GM19239 (cell line): ENCODE measurements around the gene KIR2DL1.
"Not testable (repeated sequence)": the region's sequence is repeated elsewhere in the genome, so short reads cannot be mapped to it uniquely, and the experiment has no call there.

Source experiments
- DNase-seq: peaks from one replicate; pipeline ENCODE4 v3.0.0; 2011; ENCODE audit warnings: low spot score; ENCODE audit not compliant: insufficient read length
- FAIRE-seq: peaks from 2 replicates; lab custom pipeline; 2011; peaks lifted over from hg19 to GRCh38; lab: Jason Lieb, UNC

Gene KIR2DL1

DNA sequence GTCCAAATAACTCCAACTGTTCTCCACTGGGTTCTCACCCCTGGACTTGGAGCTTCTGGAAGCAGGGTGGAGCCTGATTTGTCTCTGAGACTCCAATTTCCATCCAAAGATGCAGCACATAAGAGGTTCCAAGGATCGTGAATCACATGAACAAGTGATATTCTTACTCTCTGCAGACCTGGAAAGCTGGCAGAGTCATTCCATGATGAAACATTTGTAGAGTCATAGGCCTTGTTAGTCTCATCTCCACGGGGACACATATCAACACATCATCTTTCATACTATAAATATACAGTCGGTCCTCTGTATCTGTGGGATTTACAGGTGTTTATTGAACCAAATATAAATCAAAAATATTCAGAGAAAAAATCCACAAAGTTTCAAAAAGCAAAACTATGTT is 45.0 kb downstream of the KIR2DL1 start:
- not testable (repeated sequence) for DNase-seq, FAIRE-seq

DNA sequence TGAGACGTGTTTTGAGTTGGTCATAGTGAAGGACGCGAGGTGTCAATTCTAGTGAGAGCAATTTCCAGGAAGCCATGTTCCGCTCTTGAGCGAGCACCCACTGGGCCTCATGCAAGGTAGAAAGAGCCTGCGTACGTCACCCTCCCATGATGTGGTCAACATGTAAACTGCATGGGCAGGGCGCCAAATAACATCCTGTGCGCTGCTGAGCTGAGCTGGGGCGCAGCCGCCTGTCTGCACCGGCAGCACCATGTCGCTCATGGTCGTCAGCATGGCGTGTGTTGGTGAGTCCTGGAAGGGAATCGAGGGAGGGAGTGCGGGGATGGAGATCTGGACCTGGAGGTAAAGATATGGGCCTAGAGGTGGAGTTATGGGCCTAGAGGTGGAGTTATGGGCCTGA is 46.7 kb downstream of the KIR2DL1 start, which contains the start of gene KIR3DL1:
TSS of gene KIR3DL1 (plus strand) at position 218 of the 400 bp plus-strand sequence.
- FAIRE-seq, DNase-seq: not testable (repeated sequence)

DNA sequence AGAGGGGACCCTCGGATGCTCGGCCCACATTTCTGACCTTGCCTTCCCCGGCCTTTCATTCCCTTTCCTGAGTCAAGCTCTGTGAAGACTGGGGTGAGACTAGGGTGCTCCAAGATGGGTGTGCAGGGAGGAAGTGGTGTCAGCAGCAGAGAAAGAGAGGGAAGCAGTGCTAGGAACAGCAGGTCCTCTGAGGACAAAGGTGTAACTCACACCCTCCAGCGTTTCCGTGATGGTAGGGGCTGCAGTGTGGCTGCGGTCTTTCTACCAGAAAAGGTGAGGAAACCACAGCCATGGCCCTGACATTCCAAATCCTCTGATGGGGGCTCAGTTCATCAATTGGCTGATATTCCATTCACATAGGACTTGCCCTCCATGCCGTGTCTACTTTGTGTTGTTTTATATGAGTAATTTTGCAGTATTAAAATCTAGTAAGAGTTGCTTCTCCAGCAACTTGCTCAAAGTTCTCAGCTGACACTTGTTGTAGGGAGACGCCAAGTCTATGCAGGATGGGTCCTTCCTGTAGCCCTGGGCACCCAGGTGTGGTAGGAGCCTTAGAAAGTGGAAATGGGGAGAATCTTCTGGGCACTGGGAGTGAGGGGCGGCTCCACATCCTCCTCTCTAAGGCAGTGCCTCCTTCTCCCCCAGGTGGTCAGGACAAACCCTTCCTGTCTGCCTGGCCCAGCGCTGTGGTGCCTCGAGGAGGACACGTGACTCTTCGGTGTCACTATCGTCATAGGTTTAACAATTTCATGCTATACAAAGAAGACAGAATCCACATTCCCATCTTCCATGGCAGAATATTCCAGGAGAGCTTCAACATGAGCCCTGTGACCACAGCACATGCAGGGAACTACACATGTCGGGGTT is 48.3 kb downstream of the KIR2DL1 start:
- DNase-seq (no peak), FAIRE-seq (no peak)

DNA sequence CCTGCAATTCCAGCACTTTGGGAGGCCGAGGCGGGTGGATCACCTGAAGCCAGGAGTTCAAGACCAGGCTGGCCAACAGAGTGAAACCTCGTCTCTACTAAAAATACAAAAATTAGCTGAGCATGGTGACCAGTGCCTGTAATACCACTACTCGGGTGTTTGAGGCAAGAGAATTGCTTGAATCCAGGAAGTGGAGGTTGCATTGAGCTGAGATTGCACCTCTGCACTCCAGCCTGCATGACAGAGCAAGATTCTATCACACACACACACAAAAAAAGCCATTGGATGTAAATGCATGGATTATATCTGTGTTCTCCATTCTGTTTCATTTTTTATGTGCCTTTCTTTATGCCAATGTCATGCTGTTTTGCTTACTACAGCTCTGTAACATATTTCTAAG is 54.8 kb downstream of the KIR2DL1 start:
- not testable (repeated sequence) for FAIRE-seq, DNase-seq

DNA sequence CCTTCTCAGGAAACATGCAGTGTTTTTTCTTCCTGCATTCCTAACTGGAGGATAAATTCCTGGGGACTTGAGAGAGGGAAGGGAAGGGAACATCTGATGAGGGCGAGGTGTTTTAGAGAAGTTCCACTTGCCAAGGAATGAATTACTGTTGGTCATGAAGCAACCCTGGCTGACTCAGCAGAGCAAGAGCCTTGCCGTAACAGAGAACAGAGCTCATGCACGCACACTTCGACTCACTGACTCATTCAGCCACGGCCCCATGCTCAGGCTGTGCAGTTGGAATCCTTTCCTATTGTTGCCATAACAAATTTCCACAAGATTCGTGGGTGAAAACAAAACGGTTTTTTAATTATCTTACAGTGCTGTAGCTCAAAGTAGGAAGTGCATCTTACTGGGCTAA is 55.7 kb downstream of the KIR2DL1 start:
- not testable (repeated sequence) for FAIRE-seq, DNase-seq

DNA sequence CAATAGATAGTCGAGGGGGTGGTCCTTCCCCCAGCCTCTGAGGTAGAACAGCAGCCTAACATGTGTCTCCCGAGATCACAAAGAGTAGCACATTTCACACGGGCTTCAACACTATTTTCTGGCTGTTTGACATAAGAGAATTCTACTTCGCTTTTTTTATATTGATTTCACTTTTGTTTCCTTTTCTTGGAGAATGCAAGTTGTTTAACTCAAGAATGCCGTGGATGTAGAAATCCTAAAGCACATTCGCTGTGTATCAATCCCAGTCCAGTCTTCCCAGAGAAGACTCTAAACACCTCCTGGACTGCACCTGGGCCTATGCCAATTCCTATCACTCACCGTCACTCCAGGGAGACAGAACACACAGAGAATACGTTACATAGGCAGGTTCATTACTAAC is 58.5 kb downstream of the KIR2DL1 start:
- FAIRE-seq, result not testable (repeated sequence)

DNA sequence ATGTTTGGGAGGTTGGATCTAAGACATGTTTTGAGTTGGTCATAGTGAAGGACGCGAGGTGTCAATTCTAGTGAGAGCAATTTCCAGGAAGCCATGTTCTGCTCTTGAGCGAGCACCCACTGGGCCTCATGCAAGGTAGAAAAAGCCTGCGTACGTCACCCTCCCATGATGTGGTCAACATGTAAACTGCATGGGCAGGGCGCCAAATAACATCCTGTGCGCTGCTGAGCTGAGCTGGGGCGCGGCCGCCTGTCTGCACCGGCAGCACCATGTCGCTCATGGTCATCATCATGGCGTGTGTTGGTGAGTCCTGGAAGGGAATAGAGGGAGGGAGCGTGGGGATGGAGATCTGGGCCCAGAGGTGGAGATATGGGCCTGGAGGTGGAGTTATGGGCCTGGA is 62.9 kb downstream of the KIR2DL1 start, which contains the start of gene KIR2DS4:
TSS of gene KIR2DS4 (plus strand) at position 181 of the 400 bp plus-strand sequence.
- FAIRE-seq, result not testable (repeated sequence)

More for the DNA sequence above, 58.5 kb downstream of the KIR2DL1 start:
- DNase-seq, result not testable (repeated sequence)

More for the DNA sequence above, 62.9 kb downstream of the KIR2DL1 start, which contains the start of gene KIR2DS4:
- DNase-seq, result not testable (repeated sequence)
